ENCODE data around the gene IFI44.
A peak's percentile ranks its signal among the peaks of the same experiment; 100 is the strongest.

IFI44 gene

GRCh38 chr1:78667939-78668338, 18.3 kb downstream of the IFI44 start:
- no peak for TF ChIP-seq CTCF (IDR thresholded peaks at IDR 0.05; ENCODE audit: insufficient read depth, missing control alignments)
- FAIRE-seq (no peak), DNase-seq (ENCODE audit: insufficient read length, low spot score) (no peak)

- FAIRE-seq (peak; percentile 16), DNase-seq (ENCODE audit: insufficient read length, low spot score) (no peak)
- no peak for TF ChIP-seq CTCF (IDR thresholded peaks at IDR 0.05; ENCODE audit: insufficient read depth, missing control alignments)
These were observed 18.8 kb downstream of the IFI44 start for GRCh38 chr1:78668427-78668826.

DNA sequence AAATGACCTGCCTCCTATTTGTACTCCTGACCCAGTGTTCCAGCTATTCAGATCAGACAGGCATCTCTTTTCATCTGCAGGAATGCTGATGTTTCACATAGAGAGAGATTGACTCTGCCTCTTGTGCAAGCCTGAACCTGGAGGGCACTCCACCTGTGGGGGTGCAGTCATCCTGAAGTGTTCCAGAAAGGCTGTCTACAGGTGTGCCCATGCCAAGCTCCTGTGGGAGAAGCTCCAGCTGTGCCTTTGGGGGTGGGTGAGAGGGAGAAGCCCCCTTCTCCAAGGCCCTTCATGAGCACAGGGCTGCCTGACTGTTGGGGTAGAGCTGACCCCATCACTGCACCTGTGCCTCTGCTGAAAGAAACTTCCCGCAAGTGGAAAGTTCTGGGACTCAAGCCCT, 22.8 kb downstream of the IFI44 start:
- DNase-seq (ENCODE audit: insufficient read length, low spot score) (no peak), FAIRE-seq (no peak)
- TF ChIP-seq CTCF (IDR thresholded peaks at IDR 0.05; ENCODE audit: insufficient read depth, missing control alignments) = no peak

DNA sequence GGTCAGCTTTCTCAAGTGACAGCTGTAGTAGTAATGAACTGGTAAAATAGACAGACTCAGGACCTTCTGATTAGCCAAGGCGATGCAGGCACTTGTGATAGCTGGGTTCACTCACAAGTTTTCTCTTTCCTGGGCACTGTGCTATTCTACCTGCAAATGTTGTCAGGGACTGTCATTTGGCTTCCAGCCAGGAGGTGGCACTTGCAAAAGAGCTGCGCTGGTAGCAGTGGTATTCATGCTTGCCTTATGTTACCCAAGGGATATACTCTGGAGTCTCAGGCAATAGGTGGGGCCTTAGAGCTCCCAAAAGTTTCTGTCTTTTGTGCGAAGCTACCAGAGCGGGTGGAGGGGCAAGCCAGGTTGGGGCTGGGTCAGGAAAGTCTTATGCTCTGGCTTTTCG, 23.5 kb downstream of the IFI44 start:
- no peak for FAIRE-seq
- no peak for DNase-seq (ENCODE audit: insufficient read length, low spot score)
- TF ChIP-seq CTCF (IDR thresholded peaks at IDR 0.05; ENCODE audit: insufficient read depth, missing control alignments) = no peak

- DNase-seq (ENCODE audit: insufficient read length, low spot score) = no peak
- peak; percentile 29 for FAIRE-seq
- TF ChIP-seq CTCF (IDR thresholded peaks at IDR 0.05; ENCODE audit: insufficient read depth, missing control alignments) = peak; percentile 87
These were observed 26.8 kb downstream of the IFI44 start for GRCh38 chr1:78676347-78676982.

- DNase-seq (ENCODE audit: insufficient read length, low spot score) (no peak), FAIRE-seq (no peak)
- TF ChIP-seq CTCF (IDR thresholded peaks at IDR 0.05; ENCODE audit: insufficient read depth, missing control alignments) = no peak
These were observed 27.4 kb downstream of the IFI44 start for GRCh38 chr1:78676993-78677392.

DNA sequence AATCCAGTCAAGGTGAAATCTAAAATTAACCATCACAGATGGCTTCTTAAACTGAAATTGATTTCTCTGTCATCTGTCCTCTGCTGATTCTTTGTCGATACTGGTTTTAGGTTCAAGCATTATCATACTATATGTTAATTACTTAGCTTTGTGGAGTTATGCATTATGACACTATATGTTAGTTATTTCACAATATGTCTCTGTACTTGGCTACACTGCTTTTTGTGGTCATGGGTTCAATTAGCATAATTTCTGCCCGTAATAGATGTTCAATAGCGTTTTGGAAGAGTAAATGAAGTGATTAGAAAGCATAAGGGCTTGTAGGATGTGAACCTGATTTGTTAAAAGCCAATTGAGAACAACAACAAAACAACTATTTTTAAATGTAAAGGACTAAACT, 28.2 kb downstream of the IFI44 start:
- FAIRE-seq (no peak), DNase-seq (ENCODE audit: insufficient read length, low spot score) (no peak)
- TF ChIP-seq CTCF (IDR thresholded peaks at IDR 0.05; ENCODE audit: insufficient read depth, missing control alignments) = no peak

Measured in D721Med (cell line).